ENCODE data around the gene SOS2. TPM values are rescaled to one million over a fixed set of nuclear protein-coding genes. Genes with fewer than 3 reads are reported as not detected.

Gene SOS2
- total and polyA plus RNA-seq, 7 donors, result 11.2 to 40.4 (median 31.9) TPM

DNA sequence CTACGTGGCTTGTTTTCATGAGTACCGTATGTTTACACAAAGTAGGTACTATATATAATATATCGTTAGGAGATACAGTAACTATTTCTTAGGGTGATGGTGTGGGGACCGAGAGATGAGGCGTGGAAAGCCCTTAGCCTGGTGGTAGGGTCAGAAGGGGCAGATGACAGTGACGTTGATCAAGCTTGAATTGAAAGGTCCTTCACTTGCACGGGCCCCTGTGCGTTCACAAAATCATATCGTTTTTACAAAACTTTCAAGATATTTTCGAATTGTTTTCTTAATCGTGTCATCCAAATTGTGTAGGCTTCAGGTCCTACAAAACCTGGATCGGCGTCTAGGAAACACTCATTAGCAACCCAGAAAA is 881 bp upstream of the SOS2 start:
- H3K27ac ChIP-seq, result peak overlapping the region; percentile 95 to 99 (median 98)
- H3K36me3 ChIP-seq, result no peaks in the 10 kb centered on the region
- WGBS, 2 donors, result 49 to 55% methylated on average over 13 of the region's 13 CpGs
- H3K9me3 ChIP-seq, result no peaks in the 10 kb centered on the region
- no peaks in the 10 kb centered on the region for H3K27me3 ChIP-seq
- H3K4me3 ChIP-seq, result peak overlapping the region; percentile 59 to 89 (median 70)
- peaks cover 0 to 49% (median 34%) of the 10 kb centered on the region in 4 donors for H3K4me1 ChIP-seq
- no peak for TF ChIP-seq POLR2A (IDR thresholded peaks at IDR 0.05)
- TF ChIP-seq EP300 (IDR thresholded peaks at IDR 0.05), result no peak
- TF ChIP-seq, protein P1, sequence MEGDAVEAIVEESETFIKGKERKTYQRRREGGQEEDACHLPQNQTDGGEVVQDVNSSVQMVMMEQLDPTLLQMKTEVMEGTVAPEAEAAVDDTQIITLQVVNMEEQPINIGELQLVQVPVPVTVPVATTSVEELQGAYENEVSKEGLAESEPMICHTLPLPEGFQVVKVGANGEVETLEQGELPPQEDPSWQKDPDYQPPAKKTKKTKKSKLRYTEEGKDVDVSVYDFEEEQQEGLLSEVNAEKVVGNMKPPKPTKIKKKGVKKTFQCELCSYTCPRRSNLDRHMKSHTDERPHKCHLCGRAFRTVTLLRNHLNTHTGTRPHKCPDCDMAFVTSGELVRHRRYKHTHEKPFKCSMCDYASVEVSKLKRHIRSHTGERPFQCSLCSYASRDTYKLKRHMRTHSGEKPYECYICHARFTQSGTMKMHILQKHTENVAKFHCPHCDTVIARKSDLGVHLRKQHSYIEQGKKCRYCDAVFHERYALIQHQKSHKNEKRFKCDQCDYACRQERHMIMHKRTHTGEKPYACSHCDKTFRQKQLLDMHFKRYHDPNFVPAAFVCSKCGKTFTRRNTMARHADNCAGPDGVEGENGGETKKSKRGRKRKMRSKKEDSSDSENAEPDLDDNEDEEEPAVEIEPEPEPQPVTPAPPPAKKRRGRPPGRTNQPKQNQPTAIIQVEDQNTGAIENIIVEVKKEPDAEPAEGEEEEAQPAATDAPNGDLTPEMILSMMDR (IDR thresholded peaks at IDR 0.05), result no peak
- no peak for TF ChIP-seq POLR2AphosphoS5 (IDR thresholded peaks at IDR 0.05)
- intact Hi-C loops (cut with DNase I), result loop anchor here (5.0 kb wide), 4 partner anchors 80 to 365 kb away; partner anchors contain the start of genes DMAC2L, L2HGDH, MAP4K5 and VCPKMT
- no peak for DNase-seq

DNA sequence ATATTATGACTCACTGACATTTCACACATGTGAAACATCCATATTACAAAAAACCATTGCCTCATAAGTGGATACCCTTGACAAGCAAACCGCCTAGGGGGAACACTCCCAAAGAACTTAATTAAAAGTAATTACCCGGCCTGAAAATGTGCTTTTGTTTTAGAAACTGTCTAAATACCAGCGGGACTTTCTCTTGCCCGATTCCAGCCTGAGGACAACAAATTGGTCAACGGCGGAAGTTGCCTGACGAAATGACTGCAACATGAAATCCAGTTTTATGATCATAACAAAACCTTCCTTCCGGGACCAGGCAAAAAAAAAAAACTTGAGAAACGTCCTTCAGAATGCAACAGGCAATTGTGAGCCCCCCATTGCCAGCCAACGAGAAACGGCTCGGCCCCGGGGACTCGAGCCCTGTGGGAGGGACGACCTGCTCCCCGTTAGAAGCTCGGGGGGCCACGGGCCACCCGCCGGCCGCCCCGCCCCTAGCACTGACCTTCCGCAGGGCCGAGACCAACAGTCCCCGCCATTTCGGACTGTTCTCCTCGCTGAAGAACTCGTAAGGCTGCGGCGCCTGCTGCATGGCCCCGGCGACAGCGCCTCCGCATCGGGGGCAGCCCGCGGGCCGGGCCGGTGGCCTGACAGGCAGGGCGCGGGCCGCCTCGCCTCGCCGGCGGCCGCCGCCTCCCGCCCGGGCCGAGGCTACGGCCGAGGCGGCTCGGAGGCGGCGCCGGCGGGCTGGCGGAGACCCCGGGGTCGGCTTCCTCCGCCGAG is 490 bp downstream of the SOS2 start:
- DNase-seq, result peak; percentile 78
- peaks cover 0 to 61% (median 46%) of the 10 kb centered on the region in 4 donors for H3K4me1 ChIP-seq

DNA sequence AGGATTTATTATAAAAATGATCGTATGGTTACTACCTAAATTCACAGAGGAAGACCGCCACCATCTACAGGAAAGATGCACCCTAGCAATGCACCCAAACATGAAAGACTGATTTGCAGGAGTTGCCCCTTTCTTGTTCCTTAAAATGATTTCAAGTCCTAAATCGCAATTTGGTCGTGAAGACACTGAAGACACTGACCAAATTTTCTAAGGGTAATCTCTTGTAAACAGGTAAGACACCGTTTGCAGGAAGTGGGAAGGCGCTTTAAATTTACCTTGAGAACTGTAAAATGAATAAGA is 1.0 kb downstream of the SOS2 start:
- peak overlapping the region; percentile 59 to 89 (median 70) for H3K4me3 ChIP-seq
- H3K27me3 ChIP-seq, result no peaks in the 10 kb centered on the region
- no peak for DNase-seq
- no peaks in the 10 kb centered on the region for H3K9me3 ChIP-seq
- no peak for TF ChIP-seq POLR2AphosphoS5 (IDR thresholded peaks at IDR 0.05)
- no peak for TF ChIP-seq POLR2A (IDR thresholded peaks at IDR 0.05)
- TF ChIP-seq, protein P1 (IDR thresholded peaks at IDR 0.05), result no peak
- TF ChIP-seq EP300 (IDR thresholded peaks at IDR 0.05), result no peak
- no peaks in the 10 kb centered on the region for H3K36me3 ChIP-seq
- intact Hi-C loops (cut with DNase I), result loop anchor here (5.0 kb wide), 4 partner anchors 82 to 363 kb away; partner anchors contain the start of genes DMAC2L, L2HGDH, MAP4K5 and VCPKMT
- WGBS, 2 donors, result 1% methylated on average over 6 of the region's 6 CpGs
- H3K4me1 ChIP-seq, result peaks cover 0 to 66% (median 51%) of the 10 kb centered on the region in 4 donors
- H3K27ac ChIP-seq, result peak overlapping the region; percentile 95 to 99 (median 98)

More for the DNA sequence above, 490 bp downstream of the SOS2 start:
- Histone ChIP-seq H3K9me3 (no peaks in the 10 kb centered on the region), H3K4me3 (peak overlapping the region; percentile 59 to 89 (median 70)), H3K27ac (peak overlapping the region; percentile 95 to 99 (median 98)), H3K36me3 (no peaks in the 10 kb centered on the region), H3K27me3 (no peaks in the 10 kb centered on the region)
- 0% methylated on average over 64 of the region's 64 CpGs for WGBS, 2 donors
- intact Hi-C loops (cut with DNase I), result loop anchor here (5.0 kb wide), 4 partner anchors 81 to 364 kb away; partner anchors contain the start of genes DMAC2L, L2HGDH, MAP4K5 and VCPKMT
- TF ChIP-seq EP300 (IDR thresholded peaks at IDR 0.05) (no peak), POLR2AphosphoS5 (IDR thresholded peaks at IDR 0.05) (peak in 1 of 4 donors; percentile 56)

DNA sequence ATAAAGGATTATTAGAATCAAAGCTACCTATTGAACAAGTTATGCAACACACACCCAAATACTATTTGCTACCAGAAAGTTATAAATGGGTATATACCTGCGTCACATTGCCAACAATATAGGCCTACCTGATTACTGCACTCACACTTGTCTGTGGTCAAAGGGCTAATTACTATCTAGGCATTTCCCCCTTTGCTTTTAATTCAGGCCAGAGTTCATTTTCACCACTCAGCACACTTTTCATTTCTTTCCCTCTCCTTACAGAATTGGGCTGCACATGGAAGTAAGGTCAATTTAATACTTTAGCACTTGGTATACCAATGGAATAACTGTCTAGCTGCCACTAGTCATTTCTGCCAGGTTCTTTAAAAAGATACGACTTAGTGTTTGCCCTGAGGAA is 1.7 kb downstream of the SOS2 start:
- Histone ChIP-seq H3K36me3 (no peaks in the 10 kb centered on the region), H3K4me1 (peaks cover 0 to 73% (median 56%) of the 10 kb centered on the region in 4 donors), H3K4me3 (peak overlapping the region; percentile 59 to 89 (median 70)), H3K27me3 (no peaks in the 10 kb centered on the region), H3K9me3 (no peaks in the 10 kb centered on the region), H3K27ac (peak overlapping the region; percentile 95 to 99 (median 98))
- TF ChIP-seq POLR2AphosphoS5 (IDR thresholded peaks at IDR 0.05) (no peak), POLR2A (IDR thresholded peaks at IDR 0.05) (no peak), EP300 (IDR thresholded peaks at IDR 0.05) (no peak)
- TF ChIP-seq, protein P1 (IDR thresholded peaks at IDR 0.05), result no peak
- no peak for DNase-seq
- intact Hi-C loops (cut with DNase I), result loop anchor here (5.0 kb wide), 4 partner anchors 83 to 362 kb away; partner anchors contain the start of genes DMAC2L, L2HGDH, MAP4K5 and VCPKMT
- 15 to 38% methylated on average over 2 of the region's 2 CpGs for WGBS, 2 donors

DNA sequence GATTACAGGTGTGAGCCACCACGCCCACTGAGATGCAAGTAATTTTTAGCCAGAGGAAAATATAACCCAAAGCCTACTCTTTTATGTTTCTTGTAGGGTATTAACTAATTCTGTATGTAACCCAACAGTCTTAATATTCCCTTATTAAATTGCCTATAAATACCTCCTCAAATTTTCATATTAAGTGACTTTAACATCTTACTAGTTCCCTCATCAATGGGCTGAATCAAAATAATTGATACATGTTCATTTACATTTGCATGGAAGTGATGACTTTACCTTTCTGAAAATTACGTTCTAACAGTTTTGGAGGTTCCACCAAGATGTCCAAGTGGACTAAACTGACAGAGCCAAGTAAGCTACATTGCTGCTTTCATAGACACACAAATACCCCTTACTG is 3.1 kb downstream of the SOS2 start:
- H3K36me3 ChIP-seq, result no peaks in the 10 kb centered on the region
- intact Hi-C loops (cut with DNase I), result no loop called here
- no peak overlapping the region for H3K27ac ChIP-seq
- 97 to 100% methylated on average over 2 of the region's 2 CpGs for WGBS, 2 donors
- no peak for DNase-seq
- no peak for TF ChIP-seq POLR2A (IDR thresholded peaks at IDR 0.05)
- no peak for TF ChIP-seq EP300 (IDR thresholded peaks at IDR 0.05)
- TF ChIP-seq, protein P1 (IDR thresholded peaks at IDR 0.05), result no peak
- no peak for TF ChIP-seq POLR2AphosphoS5 (IDR thresholded peaks at IDR 0.05)
- no peaks in the 10 kb centered on the region for H3K27me3 ChIP-seq
- H3K4me3 ChIP-seq, result no peak overlapping the region
- peaks cover 0 to 68% (median 58%) of the 10 kb centered on the region in 4 donors for H3K4me1 ChIP-seq
- H3K9me3 ChIP-seq, result no peaks in the 10 kb centered on the region
